ENCODE data around the gene CACNA1A. TPM values are rescaled to one million over a fixed set of nuclear protein-coding genes. Genes with fewer than 3 reads are reported as not detected.

CACNA1A gene
- total RNA-seq, 1 donor from 2014 or later, result 7.7 TPM

DNA sequence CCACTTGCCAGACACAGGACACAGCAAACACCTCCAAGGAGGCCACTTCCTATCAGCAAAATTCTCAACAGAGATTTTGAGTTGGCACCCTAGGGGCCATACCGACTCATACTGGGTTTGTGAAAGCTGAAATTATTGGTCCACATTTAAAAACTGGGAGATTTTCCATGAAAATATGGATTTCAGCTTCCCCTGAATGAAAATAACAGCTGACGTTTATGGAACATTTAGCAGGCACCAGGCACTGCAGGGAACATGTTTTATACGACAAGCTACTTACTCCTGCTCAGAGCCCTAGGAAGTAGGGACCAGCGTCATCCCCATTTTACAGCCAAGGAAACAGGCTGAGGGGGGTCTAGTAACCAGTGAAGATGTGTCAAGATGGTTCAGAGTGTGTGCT lies 186.8 kb downstream of the CACNA1A start:
- TF ChIP-seq, protein P1, sequence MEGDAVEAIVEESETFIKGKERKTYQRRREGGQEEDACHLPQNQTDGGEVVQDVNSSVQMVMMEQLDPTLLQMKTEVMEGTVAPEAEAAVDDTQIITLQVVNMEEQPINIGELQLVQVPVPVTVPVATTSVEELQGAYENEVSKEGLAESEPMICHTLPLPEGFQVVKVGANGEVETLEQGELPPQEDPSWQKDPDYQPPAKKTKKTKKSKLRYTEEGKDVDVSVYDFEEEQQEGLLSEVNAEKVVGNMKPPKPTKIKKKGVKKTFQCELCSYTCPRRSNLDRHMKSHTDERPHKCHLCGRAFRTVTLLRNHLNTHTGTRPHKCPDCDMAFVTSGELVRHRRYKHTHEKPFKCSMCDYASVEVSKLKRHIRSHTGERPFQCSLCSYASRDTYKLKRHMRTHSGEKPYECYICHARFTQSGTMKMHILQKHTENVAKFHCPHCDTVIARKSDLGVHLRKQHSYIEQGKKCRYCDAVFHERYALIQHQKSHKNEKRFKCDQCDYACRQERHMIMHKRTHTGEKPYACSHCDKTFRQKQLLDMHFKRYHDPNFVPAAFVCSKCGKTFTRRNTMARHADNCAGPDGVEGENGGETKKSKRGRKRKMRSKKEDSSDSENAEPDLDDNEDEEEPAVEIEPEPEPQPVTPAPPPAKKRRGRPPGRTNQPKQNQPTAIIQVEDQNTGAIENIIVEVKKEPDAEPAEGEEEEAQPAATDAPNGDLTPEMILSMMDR (IDR thresholded peaks at IDR 0.05), result no peak
- no peak for DNase-seq (ENCODE audit: low spot score in 2 of 2)
- no peaks in the 10 kb centered on the region for H3K27me3 ChIP-seq
- no peak overlapping the region for H3K27ac ChIP-seq
- H3K4me1 ChIP-seq, result no peaks in the 10 kb centered on the region
- intact Hi-C loops (cut with DNase I), result no loop called here
- H3K36me3 ChIP-seq, result no peaks in the 10 kb centered on the region
- H3K4me3 ChIP-seq, result no peak overlapping the region
- no peaks in the 10 kb centered on the region for H3K9me3 ChIP-seq

DNA sequence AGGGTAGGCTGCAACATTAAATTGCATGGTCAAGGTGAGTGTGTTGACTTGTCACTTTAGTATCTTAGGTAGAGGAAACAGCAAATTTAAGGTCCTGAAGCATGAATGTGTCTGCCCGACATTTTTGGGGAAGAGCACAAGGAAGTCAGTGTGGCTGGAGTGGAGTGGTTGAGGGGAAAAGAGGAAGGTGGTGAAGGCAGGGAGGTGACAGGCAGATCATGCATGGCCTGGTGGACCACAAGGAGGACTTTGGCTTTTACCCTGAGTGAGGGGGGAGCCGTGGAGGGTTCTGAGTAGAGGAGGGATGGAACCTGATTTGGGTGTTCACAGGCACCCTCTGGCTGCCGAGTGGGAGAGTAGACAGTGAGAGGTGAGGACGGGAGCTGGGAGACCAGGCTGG lies 188.1 kb downstream of the CACNA1A start:
- Histone ChIP-seq H3K4me3 (no peak overlapping the region), H3K27ac (no peak overlapping the region), H3K27me3 (no peaks in the 10 kb centered on the region), H3K4me1 (no peaks in the 10 kb centered on the region), H3K36me3 (no peaks in the 10 kb centered on the region), H3K9me3 (peaks cover 0 to under 1% of the 10 kb centered on the region in 2 donors)
- intact Hi-C loops (cut with DNase I), result no loop called here
- TF ChIP-seq, protein P1 (IDR thresholded peaks at IDR 0.05), result no peak
- no peak for DNase-seq (ENCODE audit: low spot score in 2 of 2)

DNA sequence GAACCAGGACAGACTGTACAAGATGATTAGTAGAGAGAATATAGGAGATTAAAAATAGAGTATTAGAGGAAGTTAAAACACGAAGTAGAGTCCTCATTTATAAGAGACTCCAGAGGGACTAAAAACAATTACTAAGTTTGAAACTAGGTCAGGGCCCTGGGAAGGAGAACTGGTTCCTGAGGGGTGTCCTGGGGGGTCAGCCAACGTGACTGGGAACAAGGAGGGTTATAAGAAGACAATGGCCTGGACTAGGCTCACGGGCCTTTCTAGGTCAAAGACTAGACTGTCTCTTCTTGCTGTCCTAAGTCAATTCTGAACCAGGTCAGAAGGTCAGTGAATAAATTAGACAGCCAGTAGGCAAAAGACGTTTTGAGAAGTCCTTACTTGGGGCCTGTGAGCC lies 190.8 kb downstream of the CACNA1A start:
- H3K36me3 ChIP-seq, result no peaks in the 10 kb centered on the region
- intact Hi-C loops (cut with DNase I), result no loop called here
- H3K27ac ChIP-seq, result no peak overlapping the region
- no peak overlapping the region for H3K4me3 ChIP-seq
- H3K4me1 ChIP-seq, result no peaks in the 10 kb centered on the region
- DNase-seq (ENCODE audit: low spot score in 2 of 2), result no peak
- H3K9me3 ChIP-seq, result peaks cover 0 to 4% of the 10 kb centered on the region in 2 donors
- H3K27me3 ChIP-seq, result no peaks in the 10 kb centered on the region
- TF ChIP-seq, protein P1 (IDR thresholded peaks at IDR 0.05), result no peak

DNA sequence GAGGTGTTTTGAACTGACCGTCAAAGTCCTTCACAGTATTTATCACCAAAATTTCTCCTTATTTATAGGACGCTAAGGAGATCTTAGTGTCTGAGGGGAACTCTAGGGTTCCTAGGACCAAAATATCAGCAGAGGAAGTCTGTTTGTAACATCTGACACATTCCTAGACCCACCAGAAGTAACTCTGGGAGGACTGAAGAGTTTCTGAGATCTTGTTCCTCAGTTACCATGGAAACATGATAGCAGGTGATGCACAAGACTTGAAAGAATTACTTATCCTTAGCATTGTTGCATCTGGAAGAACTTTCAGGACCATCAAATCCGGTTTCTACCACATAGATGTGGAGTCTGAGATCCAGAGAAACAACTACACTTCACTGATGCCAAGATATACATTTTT lies 191.5 kb downstream of the CACNA1A start:
- intact Hi-C loops (cut with DNase I), result no loop called here
- TF ChIP-seq, protein P1 (IDR thresholded peaks at IDR 0.05), result no peak
- Histone ChIP-seq H3K27ac (no peak overlapping the region), H3K9me3 (peaks cover 0 to 4% of the 10 kb centered on the region in 2 donors), H3K4me3 (no peak overlapping the region), H3K36me3 (no peaks in the 10 kb centered on the region), H3K4me1 (no peaks in the 10 kb centered on the region), H3K27me3 (no peaks in the 10 kb centered on the region)
- DNase-seq (ENCODE audit: low spot score in 2 of 2), result no peak

DNA sequence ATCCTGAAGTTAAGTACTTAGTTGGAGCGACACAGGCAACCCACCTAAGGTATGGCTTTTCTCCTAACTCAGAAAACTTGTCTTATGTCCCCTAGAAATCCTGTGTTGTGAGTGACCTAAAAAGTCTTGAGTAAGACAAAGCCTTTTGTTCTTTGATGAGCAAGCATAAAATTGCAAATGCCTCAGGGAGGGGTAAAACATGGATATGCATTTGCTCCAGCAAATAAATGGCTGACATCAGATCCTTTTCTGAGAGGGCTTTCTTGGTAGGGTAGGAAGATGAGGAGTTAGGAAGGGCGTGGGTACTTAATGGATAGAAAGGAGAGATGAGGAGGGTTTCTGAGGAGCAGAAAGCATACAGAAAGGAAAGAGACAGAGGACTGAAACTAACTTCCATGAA lies 192.4 kb downstream of the CACNA1A start:
- Histone ChIP-seq H3K4me1 (no peaks in the 10 kb centered on the region), H3K27me3 (no peaks in the 10 kb centered on the region), H3K4me3 (no peak overlapping the region), H3K36me3 (no peaks in the 10 kb centered on the region), H3K9me3 (peaks cover 0 to 4% of the 10 kb centered on the region in 2 donors), H3K27ac (no peak overlapping the region)
- intact Hi-C loops (cut with DNase I), result no loop called here
- TF ChIP-seq, protein P1 (IDR thresholded peaks at IDR 0.05), result no peak
- DNase-seq (ENCODE audit: low spot score in 2 of 2), result no peak

DNA sequence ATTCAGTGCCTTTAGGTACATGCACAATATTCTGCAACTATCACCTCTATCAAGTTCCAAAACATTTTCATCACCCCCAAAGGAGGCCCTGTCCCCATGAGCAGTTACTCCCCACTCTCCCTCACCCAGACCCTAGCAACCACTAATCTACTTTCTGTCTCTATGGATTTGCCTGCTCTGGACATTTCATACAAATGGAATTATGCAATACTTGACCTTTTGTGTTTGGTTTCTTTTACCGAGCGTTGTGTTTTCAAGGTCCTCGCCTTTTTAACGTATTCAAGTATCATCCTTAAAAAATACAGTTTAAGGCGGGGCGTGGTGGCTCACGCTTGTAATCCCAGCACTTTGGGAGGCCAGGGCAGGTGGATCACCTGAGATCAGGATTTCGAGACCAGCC lies 196.4 kb downstream of the CACNA1A start:
- TF ChIP-seq, protein P1 (IDR thresholded peaks at IDR 0.05), result no peak
- Histone ChIP-seq H3K27me3 (no peaks in the 10 kb centered on the region), H3K4me1 (no peaks in the 10 kb centered on the region), H3K4me3 (no peak overlapping the region), H3K9me3 (peaks cover 0 to 4% of the 10 kb centered on the region in 2 donors), H3K27ac (no peak overlapping the region), H3K36me3 (no peaks in the 10 kb centered on the region)
- intact Hi-C loops (cut with DNase I), result loop anchor here (10.0 kb wide), 1 partner anchor 115 kb away; no protein-coding TSS in a partner anchor
- DNase-seq (ENCODE audit: low spot score in 2 of 2), result no peak

Data from ascending aorta (tissue), 2 donors.